M059J (cell line): ENCODE results near the gene PSMG4. TPM values are rescaled to one million over a fixed set of nuclear protein-coding genes. Genes with fewer than 3 reads are reported as not detected.

Experiments
- DNase-seq: peaks from one replicate; pipeline ENCODE4 v3.0.0-alpha.2; 2012; ENCODE audit warnings: low read depth
- total RNA-seq: library from RNA; depleted of rRNA; stranded (reverse); fragments of >200 nt; shearing (Covaris generic); gene quantifications from 2 replicates; pipeline ENCODE4 v1.2.3, GENCODE V29; 2014; rRNA removed

The PSMG4 gene
- total RNA-seq, 1 experiment from 2014 or later, result 35.1 TPM

- no peak for DNase-seq
Measured at GRCh38 chr6:3309391-3310050, 50.8 kb downstream of the PSMG4 start.

DNA sequence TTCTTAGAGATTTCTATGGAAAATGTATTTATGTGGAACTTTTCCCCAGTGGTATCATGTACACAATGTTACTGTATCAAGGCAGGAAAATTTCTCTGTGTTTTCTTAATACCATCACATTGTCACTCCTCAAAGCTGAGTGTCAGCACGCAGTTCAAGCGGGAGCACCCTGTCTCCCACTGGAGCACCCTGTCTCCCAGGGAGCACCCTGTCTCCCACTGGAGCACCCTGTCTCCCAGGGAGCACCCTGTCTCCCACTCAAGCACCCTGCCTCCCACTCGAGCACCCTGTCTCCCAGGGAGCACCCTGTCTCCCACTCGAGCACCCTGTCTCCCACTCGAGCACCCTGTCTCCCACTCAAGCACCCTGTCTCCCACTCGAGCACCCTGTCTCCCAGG, 51.3 kb downstream of the PSMG4 start:
- DNase-seq, result no peak

DNA sequence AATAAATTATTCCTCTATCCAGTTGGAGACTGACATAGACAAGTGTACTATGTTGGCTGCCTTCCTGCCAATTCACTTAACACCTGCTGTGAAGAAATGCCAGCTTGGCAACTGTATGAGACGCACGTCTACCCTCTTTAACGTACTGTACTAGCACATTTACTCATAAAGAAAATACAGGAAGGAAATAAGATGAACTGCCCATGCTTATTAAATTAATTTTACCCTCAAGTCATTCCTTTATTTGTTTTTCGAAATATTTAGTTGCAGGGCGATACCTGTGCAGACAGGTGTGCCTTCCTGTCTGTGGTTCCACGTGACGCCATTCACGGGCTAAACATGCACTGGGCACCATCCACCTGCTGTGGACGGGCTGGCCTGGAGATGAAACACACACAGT, 52.0 kb downstream of the PSMG4 start:
- no peak for DNase-seq

GRCh38 chr6:3311826-3312225, 53.1 kb downstream of the PSMG4 start:
- DNase-seq, result no peak

- no peak for DNase-seq
Measured at GRCh38 chr6:3312604-3313231, 54.0 kb downstream of the PSMG4 start.

GRCh38 chr6:3314176-3314575, 55.4 kb downstream of the PSMG4 start:
- no peak for DNase-seq

DNA sequence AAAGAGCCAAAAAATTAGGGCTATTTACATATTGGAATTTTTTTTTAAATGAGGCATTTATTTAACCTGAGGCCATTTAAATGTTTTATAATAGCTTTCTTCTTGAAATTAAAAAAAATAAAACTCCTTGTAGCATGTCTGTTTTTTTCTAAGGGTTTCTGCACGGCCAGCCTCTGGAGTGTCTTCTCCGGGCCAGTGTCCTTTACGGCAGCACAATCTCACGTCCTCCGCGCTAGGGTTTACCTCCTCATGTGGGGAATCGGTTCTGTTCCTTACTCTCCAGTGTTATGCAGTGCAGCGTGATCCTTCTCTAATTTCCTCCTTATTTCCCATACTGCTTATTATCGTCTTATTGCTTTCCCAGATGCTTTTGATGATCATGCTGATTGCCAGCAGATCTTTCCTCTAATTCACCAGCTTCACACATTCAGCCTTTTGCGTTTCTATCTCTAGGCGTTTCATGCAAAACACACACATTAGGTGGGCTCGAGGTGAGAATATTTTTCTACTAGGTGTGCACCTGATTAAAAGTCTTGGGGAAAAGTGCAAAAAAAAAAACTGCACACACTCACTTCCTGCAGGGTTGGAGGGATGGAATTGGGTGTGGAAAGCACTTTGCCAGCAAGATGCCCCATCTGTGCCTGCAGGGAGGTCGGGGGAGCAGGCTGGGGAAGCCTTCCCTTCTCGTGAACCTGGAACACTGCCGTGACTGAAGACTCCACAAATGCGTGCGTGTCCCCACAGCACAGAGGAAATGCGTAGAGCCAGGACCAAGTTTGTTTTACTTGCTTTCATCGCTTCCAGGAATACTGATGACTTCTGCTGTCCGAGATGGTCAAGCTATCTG, 56.1 kb downstream of the PSMG4 start:
- DNase-seq, result no peak

GRCh38 chr6:3315841-3316240, 57.1 kb downstream of the PSMG4 start:
- no peak for DNase-seq

- no peak for DNase-seq
Measured at GRCh38 chr6:3316331-3316730, 57.6 kb downstream of the PSMG4 start.

GRCh38 chr6:3316818-3317217, 58.1 kb downstream of the PSMG4 start:
- DNase-seq, result no peak

Other genes starting within 250 kb of the PSMG4 start
- gene RIPK1, start 190.5 kb upstream of the PSMG4 start, total RNA-seq, result 26.5 and 43.6 TPM in 2 replicates
- gene BPHL, start 140.2 kb upstream of the PSMG4 start, total RNA-seq, result 11.6 and 19.7 TPM in 2 replicates
- gene TUBB2A, start 101.4 kb upstream of the PSMG4 start, total RNA-seq, result 278 and 327 TPM in 2 replicates
- gene TUBB2B, start 31.3 kb upstream of the PSMG4 start, total RNA-seq, result 60.1 and 127 TPM in 2 replicates
- 0.54 and 0.64 TPM in 2 replicates for gene SLC22A23, start 198.1 kb downstream of the PSMG4 start, total RNA-seq